Gastrocnemius medialis (tissue), 4 donors: ENCODE data around the gene RPS6KA2. TPM values are rescaled to one million over a fixed set of nuclear protein-coding genes. Genes with fewer than 3 reads are reported as not detected.

Experiments
- ATAC-seq, 2 donors: fragments of 150-250 bp; one replicate each; pipeline ENCODE4 v1.9.1; 2016
- DNase-seq, 2 donors: peaks; one replicate each; pipeline ENCODE4 v3.0.0-alpha.2; 2019
- H3K27ac ChIP-seq, 4 donors: fragments of 200-600 bp; sonication (generic); 1 replicate in 1 of 4; 2 replicates in 3 of 4; pipeline ENCODE4 v1.5.1; 2016 to 2018; ENCODE audit warnings: mild to moderate bottlenecking in 2 of 4, moderate library complexity in 1 of 4
- H3K27me3 ChIP-seq, 3 donors: fragments of 200-600 bp; sonication (generic) in 2 of 3; 1 replicate in 1 of 3; 2 replicates in 2 of 3; pipeline versions ENCODE4 v1.5.1 to v1.6.0; 2016 to 2019; ENCODE audit warnings: mild to moderate bottlenecking in 1 of 3, moderate library complexity in 1 of 3
- H3K36me3 ChIP-seq, 2 donors: fragments of 200-600 bp; sonication (generic) in 1 of 2; one replicate each; pipeline ENCODE4 v1.5.1; 2017 to 2018
- H3K4me1 ChIP-seq, 2 donors: fragments of 200-600 bp; sonication (generic) in 1 of 2; one replicate each; pipeline ENCODE4 v1.5.1; 2016 to 2017; ENCODE audit warnings: mild to moderate bottlenecking in 2 of 2
- H3K4me3 ChIP-seq, 4 donors: fragments of 200-600 bp; sonication (generic) in 3 of 4; 1 replicate in 1 of 4; 2 replicates in 3 of 4; pipeline ENCODE4 v1.5.1; 2016 to 2019; ENCODE audit warnings: mild to moderate bottlenecking in 2 of 4
- H3K9me3 ChIP-seq, 3 donors: fragments of 200-600 bp; sonication (generic) in 2 of 3; 1 replicate in 1 of 3; 2 replicates in 2 of 3; pipeline ENCODE4 v1.5.1; 2016 to 2019
- CTCF ChIP-seq, 5 experiments: fragments of 450-650 bp in 3 of 5; fragments of 200-600 bp in 2 of 5; sonication (generic) in 2 of 5; IDR thresholded peaks in 4 of 5; conservative IDR thresholded peaks in 1 of 5; 1 replicate in 4 of 5; 2 replicates in 1 of 5; pipeline ENCODE4 v1.5.1; 2016 to 2019; ENCODE audit warnings: antibody characterized with exemption in 5 of 5, mild to moderate bottlenecking in 3 of 5, moderate library complexity in 3 of 5
- POLR2A ChIP-seq, 2 donors: fragments of 450-650 bp; IDR thresholded peaks; one replicate each; pipeline ENCODE4 v1.6.1; 2017; ENCODE audit warnings: antibody characterized with exemption in 2 of 2, mild to moderate bottlenecking in 2 of 2, moderate library complexity in 2 of 2
- in situ Hi-C, 4 donors: fragments of 200-750 bp; cut with MboI; loops; one replicate each; pipeline versions ENCODE4 v1.15.0 to v1.8.0; 2017; ENCODE audit warnings: low sequenced_read_pairs in 4 of 4
- intact Hi-C: fragments of 100-400 bp; cut with DNase I; formaldehyde crosslinking; loops from one replicate; pipeline ENCODE4 v1.15.1; 2023; ENCODE audit warnings: low total_unique reads
- total RNA-seq, 4 donors: library from RNA; depleted of rRNA; stranded (reverse); fragments of >200 nt; gene quantifications; one replicate each; pipeline versions ENCODE4 v1.1.0 to v1.2.3, GENCODE V29; 2016

Gene RPS6KA2
- total RNA-seq, 4 donors from 2014 or later, result 18.7 to 35.7 (median 27.4) TPM

GRCh38 chr6:166587631-166588413 is 39.2 kb downstream of the RPS6KA2 start:
- in situ Hi-C loops, result no loop called here
- Histone ChIP-seq H3K4me3 (no peak overlapping the region), H3K4me1 (peaks cover 26 to 38% of the 10 kb centered on the region in 2 donors), H3K27ac (no peak overlapping the region), H3K9me3 (no peaks in the 10 kb centered on the region), H3K27me3 (no peaks in the 10 kb centered on the region), H3K36me3 (no peaks in the 10 kb centered on the region)
- intact Hi-C loops, result no loop called here
- DNase-seq, result no peak
- TF ChIP-seq POLR2A (IDR thresholded peaks at IDR 0.05), result no peak
- no peak for TF ChIP-seq CTCF (IDR thresholded peaks at IDR 0.05 in 4 of 5, conservative IDR thresholded peaks at IDR 0.05 in 1 of 5)
- ATAC-seq, result no peak

- intact Hi-C loops, result no loop called here
- peak; percentile 31 to 85 for ATAC-seq
These were observed 40.5 kb downstream of the RPS6KA2 start, which contains the start of gene RAMACL for GRCh38 chr6:166586424-166587156. Gene RAMACL (minus strand): TSS chr6:166586678. CDS start chr6:166586477, 201 bp downstream.

GRCh38 chr6:166584853-166585429 is 42.1 kb downstream of the RPS6KA2 start:
- Histone ChIP-seq H3K27me3 (no peaks in the 10 kb centered on the region), H3K27ac (no peak overlapping the region), H3K4me1 (peaks cover 16 to 21% of the 10 kb centered on the region in 2 donors), H3K36me3 (no peaks in the 10 kb centered on the region), H3K4me3 (no peak overlapping the region), H3K9me3 (no peaks in the 10 kb centered on the region)
- in situ Hi-C loops (no loop called here), intact Hi-C loops (no loop called here)
- DNase-seq (no peak), ATAC-seq (no peak)
- TF ChIP-seq POLR2A (IDR thresholded peaks at IDR 0.05), result no peak
- TF ChIP-seq CTCF (IDR thresholded peaks at IDR 0.05 in 4 of 5, conservative IDR thresholded peaks at IDR 0.05 in 1 of 5), result no peak

More at GRCh38 chr6:166586424-166587156, 40.5 kb downstream of the RPS6KA2 start, which contains the start of gene RAMACL:
- Histone ChIP-seq H3K36me3 (no peaks in the 10 kb centered on the region), H3K27ac (no peak within 1 kb of the TSS), H3K4me3 (no peak within 1 kb of the TSS), H3K27me3 (no peaks in the 10 kb centered on the region), H3K4me1 (peaks cover 26 to 31% of the 10 kb centered on the region in 2 donors), H3K9me3 (no peaks in the 10 kb centered on the region)
- TF ChIP-seq POLR2A (IDR thresholded peaks at IDR 0.05) (no peak), CTCF (IDR thresholded peaks at IDR 0.05 in 4 of 5, conservative IDR thresholded peaks at IDR 0.05 in 1 of 5) (no peak)
- in situ Hi-C loops, result no loop called here
- DNase-seq, result peak in 1 of 2 donors; percentile 52

GRCh38 chr6:166584155-166584554 is 42.9 kb downstream of the RPS6KA2 start:
- TF ChIP-seq POLR2A (IDR thresholded peaks at IDR 0.05), result no peak
- TF ChIP-seq CTCF (IDR thresholded peaks at IDR 0.05 in 4 of 5, conservative IDR thresholded peaks at IDR 0.05 in 1 of 5), result no peak
- in situ Hi-C loops (no loop called here), intact Hi-C loops (no loop called here)
- H3K36me3 ChIP-seq, result no peaks in the 10 kb centered on the region
- ATAC-seq (no peak), DNase-seq (no peak)
- H3K27ac ChIP-seq, result no peak overlapping the region
- H3K4me3 ChIP-seq, result no peak overlapping the region
- no peaks in the 10 kb centered on the region for H3K27me3 ChIP-seq
- H3K9me3 ChIP-seq, result no peaks in the 10 kb centered on the region
- peaks cover 8 to 21% of the 10 kb centered on the region in 2 donors for H3K4me1 ChIP-seq
